Measurements from ENCODE around the gene BAK1.

- TF ChIP-seq, protein P1, sequence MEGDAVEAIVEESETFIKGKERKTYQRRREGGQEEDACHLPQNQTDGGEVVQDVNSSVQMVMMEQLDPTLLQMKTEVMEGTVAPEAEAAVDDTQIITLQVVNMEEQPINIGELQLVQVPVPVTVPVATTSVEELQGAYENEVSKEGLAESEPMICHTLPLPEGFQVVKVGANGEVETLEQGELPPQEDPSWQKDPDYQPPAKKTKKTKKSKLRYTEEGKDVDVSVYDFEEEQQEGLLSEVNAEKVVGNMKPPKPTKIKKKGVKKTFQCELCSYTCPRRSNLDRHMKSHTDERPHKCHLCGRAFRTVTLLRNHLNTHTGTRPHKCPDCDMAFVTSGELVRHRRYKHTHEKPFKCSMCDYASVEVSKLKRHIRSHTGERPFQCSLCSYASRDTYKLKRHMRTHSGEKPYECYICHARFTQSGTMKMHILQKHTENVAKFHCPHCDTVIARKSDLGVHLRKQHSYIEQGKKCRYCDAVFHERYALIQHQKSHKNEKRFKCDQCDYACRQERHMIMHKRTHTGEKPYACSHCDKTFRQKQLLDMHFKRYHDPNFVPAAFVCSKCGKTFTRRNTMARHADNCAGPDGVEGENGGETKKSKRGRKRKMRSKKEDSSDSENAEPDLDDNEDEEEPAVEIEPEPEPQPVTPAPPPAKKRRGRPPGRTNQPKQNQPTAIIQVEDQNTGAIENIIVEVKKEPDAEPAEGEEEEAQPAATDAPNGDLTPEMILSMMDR (conservative IDR thresholded peaks at IDR 0.05 in 1 of 2, IDR thresholded peaks at IDR 0.05 in 1 of 2; ENCODE audit: extremely low read depth in 1 of 2, insufficient read depth in 1 of 2, low read depth in 1 of 2, low read length in 2 of 2): no peak
- no peak for TF ChIP-seq EZH2 (IDR thresholded peaks at IDR 0.05; ENCODE audit: borderline replicate concordance, low read length)
Measured at GRCh38 chr6:33613795-33614168, 33.7 kb upstream of the BAK1 start.
